HG02973 (cell line): ENCODE data around the gene DPYSL4.

ENCODE experiments used
- ATAC-seq: cut with Tn5 transposase; IDR thresholded peaks from one replicate; pipeline ENCODE4 v1.9.1; 2021; ENCODE audit warnings: moderate library complexity; ENCODE audit not compliant: unreplicated experiment

Gene DPYSL4

GRCh38 chr10:132176623-132177500 is 9.9 kb upstream of the DPYSL4 start:
- ATAC-seq = no peak

GRCh38 chr10:132178046-132178445 is 8.7 kb upstream of the DPYSL4 start:
- ATAC-seq = no peak

- no peak for ATAC-seq
Measured at GRCh38 chr10:132178672-132179545, 7.8 kb upstream of the DPYSL4 start.

GRCh38 chr10:132179551-132180392 is 7.0 kb upstream of the DPYSL4 start:
- ATAC-seq = no peak

GRCh38 chr10:132180736-132181135 is 6.0 kb upstream of the DPYSL4 start:
- ATAC-seq = no peak

GRCh38 chr10:132181691-132182425 is 4.9 kb upstream of the DPYSL4 start:
- no peak for ATAC-seq

GRCh38 chr10:132182591-132182990 is 4.2 kb upstream of the DPYSL4 start:
- ATAC-seq = no peak

GRCh38 chr10:132183046-132183445 is 3.7 kb upstream of the DPYSL4 start:
- no peak for ATAC-seq

GRCh38 chr10:132184816-132185593 is 1.7 kb upstream of the DPYSL4 start:
- ATAC-seq = no peak

- ATAC-seq = no peak
Measured at GRCh38 chr10:132185601-132186487, 904 bp upstream of the DPYSL4 start.

- no peak for ATAC-seq
Measured at GRCh38 chr10:132187430-132188138, 836 bp downstream of the DPYSL4 start.

GRCh38 chr10:132188331-132188730 is 1.6 kb downstream of the DPYSL4 start:
- ATAC-seq = no peak

- no peak for ATAC-seq
Measured at GRCh38 chr10:132189016-132189415, 2.3 kb downstream of the DPYSL4 start.

- no peak for ATAC-seq
Measured at GRCh38 chr10:132189810-132190422, 3.2 kb downstream of the DPYSL4 start.

- ATAC-seq = no peak
Measured at GRCh38 chr10:132192076-132192975, 5.6 kb downstream of the DPYSL4 start.

- ATAC-seq = no peak
Measured at GRCh38 chr10:132192991-132193665, 6.4 kb downstream of the DPYSL4 start.
